Glutamatergic neuron (in vitro differentiated cells): ENCODE results near the gene OPTC. TPM values are rescaled to one million over a fixed set of nuclear protein-coding genes. Genes with fewer than 3 reads are reported as not detected.

Source experiments
- DNase-seq: peaks from one replicate; pipeline ENCODE4 v3.0.0; 2022
- H3K27ac Mint-ChIP-seq: one replicate; pipeline ENCODE4 v1.8.0; 2020; ENCODE audit warnings: mild to moderate bottlenecking, mixed read lengths, inconsistent platforms; ENCODE audit not compliant: unreplicated experiment
- H3K27me3 Mint-ChIP-seq: one replicate; pipeline ENCODE4 v1.8.0; 2020; ENCODE audit warnings: mild to moderate bottlenecking, moderate library complexity, mixed read lengths, inconsistent platforms; ENCODE audit not compliant: unreplicated experiment
- H3K36me3 Mint-ChIP-seq: one replicate; pipeline ENCODE4 v1.8.0; 2020; ENCODE audit warnings: mild to moderate bottlenecking, mixed read lengths, inconsistent platforms; ENCODE audit not compliant: unreplicated experiment
- H3K4me1 Mint-ChIP-seq: one replicate; pipeline ENCODE4 v1.8.0; 2020; ENCODE audit warnings: mild to moderate bottlenecking, low read depth, mixed read lengths, inconsistent platforms; ENCODE audit not compliant: unreplicated experiment
- H3K4me3 Mint-ChIP-seq: one replicate; pipeline ENCODE4 v1.8.0; 2020; ENCODE audit warnings: mild to moderate bottlenecking, mixed read lengths, inconsistent platforms; ENCODE audit not compliant: unreplicated experiment
- H3K9me3 Mint-ChIP-seq: one replicate; pipeline ENCODE4 v1.8.0; 2020; ENCODE audit warnings: mild to moderate bottlenecking, moderate library complexity, mixed read lengths, inconsistent platforms; ENCODE audit not compliant: unreplicated experiment
- CTCF ChIP-seq: fragments of 200-600 bp; sonication (generic); IDR thresholded peaks from one replicate; pipeline ENCODE4 v1.5.0; 2021; ENCODE audit not compliant: partially characterized antibody, unreplicated experiment
- total RNA-seq: library from RNA; stranded (reverse); fragmentation: NEBNext Ultra II Directional; extraction: Animal tissue kit (Norgen Biotek cat#: 25700); gene quantifications from one replicate; pipeline ENCODE4 v1.2.1, GENCODE V29; 2021; ENCODE audit not compliant: unreplicated experiment

OPTC gene
- total RNA-seq, 1 donor from 2014 or later, result not detected

GRCh38 chr1:203461717-203462116 lies 32.2 kb upstream of the OPTC start:
- Mint-ChIP-seq H3K36me3 (no peaks in the 10 kb centered on the region), H3K27ac (no peak overlapping the region), H3K4me1 (peaks cover 7% of the 10 kb centered on the region), H3K4me3 (no peak overlapping the region), H3K9me3 (peaks cover 2% of the 10 kb centered on the region), H3K27me3 (peaks cover 6% of the 10 kb centered on the region)
- no peak for TF ChIP-seq CTCF
- DNase-seq, result no peak

- Mint-ChIP-seq H3K36me3 (no peaks in the 10 kb centered on the region), H3K4me1 (peaks cover 7% of the 10 kb centered on the region), H3K9me3 (peaks cover 2% of the 10 kb centered on the region), H3K27me3 (peaks cover 8% of the 10 kb centered on the region), H3K27ac (no peak overlapping the region), H3K4me3 (no peak overlapping the region)
- DNase-seq, result no peak
- TF ChIP-seq CTCF, result no peak
Measured at GRCh38 chr1:203462143-203462542, 31.8 kb upstream of the OPTC start.

- peaks cover 7% of the 10 kb centered on the region for H3K4me1 Mint-ChIP-seq
- no peak for DNase-seq
- H3K27me3 Mint-ChIP-seq, result peaks cover 8% of the 10 kb centered on the region
- no peak overlapping the region for H3K27ac Mint-ChIP-seq
- no peak overlapping the region for H3K4me3 Mint-ChIP-seq
- no peak for TF ChIP-seq CTCF
- no peaks in the 10 kb centered on the region for H3K36me3 Mint-ChIP-seq
- H3K9me3 Mint-ChIP-seq, result peaks cover 2% of the 10 kb centered on the region
Measured at GRCh38 chr1:203462878-203463277, 31.1 kb upstream of the OPTC start.

DNA sequence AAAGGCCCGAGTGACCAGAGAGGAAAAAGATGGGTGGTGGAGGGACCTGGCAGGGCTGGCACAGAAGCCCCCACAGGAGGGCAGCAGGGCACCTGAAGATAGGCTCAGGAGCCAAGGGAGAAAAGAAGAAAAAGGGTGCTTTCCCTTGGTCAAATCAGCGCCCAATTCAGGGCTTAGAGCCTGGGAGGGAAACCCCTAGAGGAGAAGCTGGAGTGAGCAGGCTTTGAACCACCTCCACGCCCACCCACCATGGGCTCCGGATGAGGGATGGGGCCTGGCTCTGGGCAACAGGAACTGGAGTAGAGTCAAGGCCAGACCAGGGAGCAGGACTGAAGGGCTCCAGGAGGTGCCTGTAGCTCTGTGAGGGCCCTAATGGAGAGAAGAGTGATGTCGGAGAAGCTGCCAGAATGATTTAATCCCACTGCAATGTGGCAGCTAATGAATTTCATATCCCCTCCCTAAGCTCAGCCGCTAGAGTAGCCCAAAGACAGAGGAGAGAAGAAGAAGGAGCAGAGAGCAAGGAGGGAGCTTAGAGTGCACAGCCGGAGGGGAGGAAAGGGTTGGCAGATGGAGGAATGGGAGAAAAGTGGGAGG lies 30.4 kb upstream of the OPTC start:
- peaks cover 2% of the 10 kb centered on the region for H3K9me3 Mint-ChIP-seq
- H3K4me3 Mint-ChIP-seq, result no peak overlapping the region
- no peak overlapping the region for H3K27ac Mint-ChIP-seq
- H3K4me1 Mint-ChIP-seq, result peaks cover 7% of the 10 kb centered on the region
- DNase-seq, result no peak
- TF ChIP-seq CTCF, result no peak
- H3K27me3 Mint-ChIP-seq, result peaks cover 8% of the 10 kb centered on the region
- no peaks in the 10 kb centered on the region for H3K36me3 Mint-ChIP-seq

GRCh38 chr1:203464226-203464625 lies 29.7 kb upstream of the OPTC start:
- peaks cover 7% of the 10 kb centered on the region for H3K4me1 Mint-ChIP-seq
- peaks cover 2% of the 10 kb centered on the region for H3K9me3 Mint-ChIP-seq
- no peak overlapping the region for H3K27ac Mint-ChIP-seq
- no peaks in the 10 kb centered on the region for H3K36me3 Mint-ChIP-seq
- no peak overlapping the region for H3K4me3 Mint-ChIP-seq
- no peak for DNase-seq
- peaks cover 8% of the 10 kb centered on the region for H3K27me3 Mint-ChIP-seq
- no peak for TF ChIP-seq CTCF
